Fibroblast of lung (primary cell): Measurements from ENCODE around the gene VIPR2. TPM values are rescaled to one million over a fixed set of nuclear protein-coding genes. Genes with fewer than 3 reads are reported as not detected.

Experiments used
- DNase-seq, 2 donors: peaks; one replicate each; pipeline versions ENCODE4 v3.0.0 to v3.0.0-alpha.2; 2010; ENCODE audit warnings: low read depth in 2 of 2
- H2AFZ ChIP-seq: 2 replicates; pipeline ENCODE4 v1.5.1; 2012; ENCODE audit warnings: low read length, control low read depth, inconsistent platforms
- H3K27ac ChIP-seq: 2 replicates; pipeline ENCODE4 v1.5.1; 2011; ENCODE audit warnings: low read length, control low read depth; ENCODE audit not compliant: insufficient read depth
- H3K27me3 ChIP-seq: 2 replicates; pipeline ENCODE4 v1.5.1; 2011; ENCODE audit warnings: mild to moderate bottlenecking, low read length; ENCODE audit not compliant: control insufficient read depth, insufficient read depth
- H3K36me3 ChIP-seq: 2 replicates; pipeline ENCODE4 v1.5.1; 2011; ENCODE audit warnings: low read length; ENCODE audit not compliant: control insufficient read depth, insufficient read depth
- H3K4me1 ChIP-seq: 2 replicates; pipeline ENCODE4 v1.5.1; 2011; ENCODE audit warnings: low read length; ENCODE audit not compliant: control insufficient read depth, insufficient read depth; ENCODE audit errors: extremely low read depth
- H3K4me2 ChIP-seq: 2 replicates; pipeline ENCODE4 v1.5.1; 2011; ENCODE audit warnings: low read length, control low read depth; ENCODE audit not compliant: insufficient read depth; ENCODE audit errors: extremely low read depth
- H3K4me3 ChIP-seq, 4 experiments: fragments of 200-600 bp in 1 of 4; sonication (generic) in 1 of 4; replicated peaks in 1 of 4; 2 replicates each; pipeline ENCODE4 v1.5.1; 2011 to 2016; ENCODE audit warnings: low read length in 4 of 4, low read depth in 3 of 4, mild to moderate bottlenecking in 3 of 4, control low read depth in 2 of 4, inconsistent platforms in 1 of 4, mixed read lengths in 1 of 4; ENCODE audit not compliant: insufficient read depth in 1 of 4; ENCODE audit errors: control extremely low read depth in 1 of 4
- H3K79me2 ChIP-seq: 2 replicates; pipeline ENCODE4 v1.5.1; 2012; ENCODE audit warnings: mild to moderate bottlenecking, low read length, inconsistent platforms; ENCODE audit not compliant: control insufficient read depth, insufficient read depth
- H3K9ac ChIP-seq: 2 replicates; pipeline ENCODE4 v1.5.1; 2011; ENCODE audit warnings: mild to moderate bottlenecking, low read length, control low read depth; ENCODE audit not compliant: insufficient read depth
- H3K9me3 ChIP-seq: 2 replicates; pipeline ENCODE4 v1.5.1; 2012; ENCODE audit warnings: low read depth, low read length; ENCODE audit not compliant: control insufficient read depth, insufficient read depth
- H4K20me1 ChIP-seq: 2 replicates; pipeline ENCODE4 v1.5.1; 2011; ENCODE audit warnings: low read length; ENCODE audit not compliant: control insufficient read depth, insufficient read depth; ENCODE audit errors: extremely low read depth
- EZH2 ChIP-seq: IDR thresholded peaks from 2 replicates; pipeline ENCODE4 v1.5.1; 2012; ENCODE audit warnings: low read length, control low read depth, mild to moderate bottlenecking; ENCODE audit errors: missing control alignments
- polyA plus RNA-seq, 2 donors: library from polyadenylated mRNA; depleted of rRNA in 1 of 2; stranded (reverse) in 1 of 2; unstranded in 1 of 2; fragments of >200 nt; gene quantifications; 2 replicates each; pipeline ENCODE4 v1.2.1, GENCODE V29; 2011 to 2012; ENCODE audit warnings: missing spikeins in 1 of 2
- total RNA-seq: library from RNA; depleted of rRNA; stranded (reverse); fragments of >200 nt; gene quantifications from 2 replicates; pipeline ENCODE4 v1.2.1, GENCODE V29; 2014
- TF ChIP-seq, protein P1 (sequence below), 2 donors: IDR thresholded peaks in 1 of 2; conservative IDR thresholded peaks in 1 of 2; 1 replicate in 1 of 2; 2 replicates in 1 of 2; pipeline ENCODE4 v1.5.1; 2011 to 2012; ENCODE audit warnings: low read length in 2 of 2, control low read depth in 1 of 2, inconsistent platforms in 1 of 2, low read depth in 1 of 2, mild to moderate bottlenecking in 1 of 2

Gene VIPR2
- total and polyA plus RNA-seq, 2 donors (not counting 1 experiment from before 2014, with no cell fraction given) = not detected

DNA sequence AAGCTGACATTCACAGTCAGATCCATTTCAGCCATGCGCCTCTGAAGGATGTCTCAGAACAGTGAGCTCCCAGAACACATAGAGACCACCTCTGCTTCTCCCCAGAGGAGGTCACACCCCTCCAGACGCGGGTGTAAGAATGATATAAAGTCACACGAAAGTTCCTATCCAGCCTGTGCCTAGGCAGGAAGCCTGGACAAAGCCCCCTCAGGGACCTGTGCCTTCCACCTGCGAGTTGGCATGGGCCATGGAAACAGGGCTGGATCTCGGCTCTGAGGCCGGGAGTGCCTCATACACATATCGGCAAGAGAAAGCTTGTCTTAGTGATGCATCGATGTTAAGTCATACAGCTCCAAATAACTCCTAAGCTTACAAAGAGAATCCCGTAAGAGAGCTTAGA lies 5.0 kb downstream of the VIPR2 start:
- H3K9ac ChIP-seq = no peak overlapping the region
- no peak overlapping the region for H3K27ac ChIP-seq
- H3K4me1 ChIP-seq = no peaks in the 10 kb centered on the region
- H3K9me3 ChIP-seq = no peaks in the 10 kb centered on the region
- no peak overlapping the region for H2AFZ ChIP-seq
- no peak overlapping the region for H3K4me2 ChIP-seq
- H3K79me2 ChIP-seq = no peaks in the 10 kb centered on the region
- TF ChIP-seq, protein P1, sequence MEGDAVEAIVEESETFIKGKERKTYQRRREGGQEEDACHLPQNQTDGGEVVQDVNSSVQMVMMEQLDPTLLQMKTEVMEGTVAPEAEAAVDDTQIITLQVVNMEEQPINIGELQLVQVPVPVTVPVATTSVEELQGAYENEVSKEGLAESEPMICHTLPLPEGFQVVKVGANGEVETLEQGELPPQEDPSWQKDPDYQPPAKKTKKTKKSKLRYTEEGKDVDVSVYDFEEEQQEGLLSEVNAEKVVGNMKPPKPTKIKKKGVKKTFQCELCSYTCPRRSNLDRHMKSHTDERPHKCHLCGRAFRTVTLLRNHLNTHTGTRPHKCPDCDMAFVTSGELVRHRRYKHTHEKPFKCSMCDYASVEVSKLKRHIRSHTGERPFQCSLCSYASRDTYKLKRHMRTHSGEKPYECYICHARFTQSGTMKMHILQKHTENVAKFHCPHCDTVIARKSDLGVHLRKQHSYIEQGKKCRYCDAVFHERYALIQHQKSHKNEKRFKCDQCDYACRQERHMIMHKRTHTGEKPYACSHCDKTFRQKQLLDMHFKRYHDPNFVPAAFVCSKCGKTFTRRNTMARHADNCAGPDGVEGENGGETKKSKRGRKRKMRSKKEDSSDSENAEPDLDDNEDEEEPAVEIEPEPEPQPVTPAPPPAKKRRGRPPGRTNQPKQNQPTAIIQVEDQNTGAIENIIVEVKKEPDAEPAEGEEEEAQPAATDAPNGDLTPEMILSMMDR (conservative IDR thresholded peaks at IDR 0.05 in 1 of 2, IDR thresholded peaks at IDR 0.05 in 1 of 2; ENCODE audit: low read depth in 1 of 2, low read length in 2 of 2) = no peak
- no peak for TF ChIP-seq EZH2
- no peaks in the 10 kb centered on the region for H3K36me3 ChIP-seq
- H4K20me1 ChIP-seq = no peaks in the 10 kb centered on the region
- no peak overlapping the region for H3K4me3 ChIP-seq
- no peak for DNase-seq
- peaks cover 4% of the 10 kb centered on the region for H3K27me3 ChIP-seq

DNA sequence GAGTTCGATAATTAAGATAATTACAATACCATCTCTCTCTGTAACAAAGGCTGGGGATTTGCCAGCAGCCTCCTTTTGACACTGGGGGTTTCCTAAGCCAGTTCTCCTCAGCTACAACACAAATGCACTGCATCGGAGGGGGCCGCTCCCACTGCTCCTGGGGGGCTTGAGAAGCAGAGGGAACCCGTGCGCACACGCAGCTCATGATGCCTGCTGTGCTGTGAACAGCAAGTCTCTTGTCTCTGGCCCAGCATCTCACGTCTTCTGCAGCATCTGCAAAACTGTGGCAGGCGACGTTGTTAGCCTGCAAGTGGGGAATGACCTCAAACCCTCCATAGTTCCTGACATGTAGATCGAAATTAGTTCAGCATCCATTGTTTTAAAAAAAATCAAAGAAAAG lies 5.5 kb downstream of the VIPR2 start:
- Histone ChIP-seq H3K9ac (no peak overlapping the region), H3K4me2 (no peak overlapping the region), H3K9me3 (no peaks in the 10 kb centered on the region), H3K79me2 (no peaks in the 10 kb centered on the region), H4K20me1 (no peaks in the 10 kb centered on the region), H3K27me3 (peaks cover 4% of the 10 kb centered on the region), H3K27ac (no peak overlapping the region), H3K36me3 (no peaks in the 10 kb centered on the region), H3K4me3 (no peak overlapping the region), H3K4me1 (no peaks in the 10 kb centered on the region), H2AFZ (no peak overlapping the region)
- no peak for DNase-seq
- TF ChIP-seq, protein P1 (conservative IDR thresholded peaks at IDR 0.05 in 1 of 2, IDR thresholded peaks at IDR 0.05 in 1 of 2; ENCODE audit: low read depth in 1 of 2, low read length in 2 of 2) = no peak
- TF ChIP-seq EZH2 = no peak

DNA sequence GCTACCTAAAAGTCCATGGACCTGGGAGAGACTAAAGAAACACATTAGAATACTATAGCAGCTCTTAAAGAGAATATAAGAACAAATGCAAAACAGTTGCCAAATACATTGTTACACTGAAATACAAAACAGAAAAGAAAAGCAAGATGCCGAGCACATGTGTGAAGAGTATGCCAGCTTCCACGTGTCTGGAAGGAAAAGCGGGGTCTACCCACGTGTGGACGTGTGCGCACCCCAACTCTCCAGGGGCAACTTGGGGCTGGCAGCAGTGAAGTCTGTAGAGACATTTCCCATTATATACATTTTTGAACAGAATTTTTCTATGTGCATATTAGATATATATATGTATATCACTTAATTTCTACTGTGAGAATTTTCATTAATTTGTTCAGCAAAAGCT lies 6.2 kb downstream of the VIPR2 start:
- peaks cover under 1% of the 10 kb centered on the region for H3K27me3 ChIP-seq
- H3K9ac ChIP-seq = no peak overlapping the region
- no peaks in the 10 kb centered on the region for H4K20me1 ChIP-seq
- no peaks in the 10 kb centered on the region for H3K79me2 ChIP-seq
- H3K4me1 ChIP-seq = no peaks in the 10 kb centered on the region
- H3K27ac ChIP-seq = no peak overlapping the region
- TF ChIP-seq, protein P1 (conservative IDR thresholded peaks at IDR 0.05 in 1 of 2, IDR thresholded peaks at IDR 0.05 in 1 of 2; ENCODE audit: low read depth in 1 of 2, low read length in 2 of 2) = no peak
- TF ChIP-seq EZH2 = no peak
- H3K4me3 ChIP-seq = no peak overlapping the region
- DNase-seq = no peak
- H2AFZ ChIP-seq = no peak overlapping the region
- H3K9me3 ChIP-seq = no peaks in the 10 kb centered on the region
- no peak overlapping the region for H3K4me2 ChIP-seq
- H3K36me3 ChIP-seq = no peaks in the 10 kb centered on the region
